ENCODE measurements around the gene DUS1L. TPM values are rescaled to one million over a fixed set of nuclear protein-coding genes. Genes with fewer than 3 reads are reported as not detected.

Gene DUS1L
- polyA plus RNA-seq, 1 of the 3 experiments (the other 2 are of a cell fraction) = 163 TPM

- ChIA-PET CTCF (interaction anchor here (0.8 to 35.7 kb wide), 24 partner anchors 8 to 326 kb away, joined by 3 to 1216 read pairs (median 14); partner anchors contain the start of genes ASPSCR1, CCDC57, CENPX and DCXR), POLR2A (interaction anchor here (0.8 to 3.4 kb wide), 8 partner anchors 9 to 124 kb away, joined by 3 to 11 read pairs (median 5); partner anchors contain the start of genes CENPX, FASN and LRRC45)
- H3K9ac ChIP-seq = peak within 1 kb of the TSS; percentile 31; the same call in 1 of the 2 replicates
- DNase-seq = peak; percentile 93
- no peaks in the 10 kb centered on the region for H3K79me2 ChIP-seq (ENCODE audit: insufficient read depth)
- H2AFZ ChIP-seq (ENCODE audit: low read depth) = peak within 1 kb of the TSS; percentile 72; the same call in 1 of the 2 replicates
- H3K9me3 ChIP-seq = no peaks in the 10 kb centered on the region
- no peaks in the 10 kb centered on the region for H3K27me3 ChIP-seq (ENCODE audit: insufficient read depth)
- H3K27ac ChIP-seq (ENCODE audit: low read depth in 2 of 2, low read length in 1 of 2) = peak within 1 kb of the TSS in 1 of 2 experiments; percentile 85; a peak in 2 of 4 replicates
- WGBS (ENCODE audit: low lambda C conversion rate) = 0% methylated on average over 13 of the region's 96 CpGs
- H3K4me2 ChIP-seq = peak within 1 kb of the TSS; percentile 90
- H3F3A ChIP-seq (replicated peaks; ENCODE audit: insufficient read depth) = peaks cover 29% of the 10 kb centered on the region
- H3K9me2 ChIP-seq = no peaks in the 10 kb centered on the region
- peaks cover 4% of the 10 kb centered on the region; the same call in 1 of the 2 replicates for H4K20me1 ChIP-seq (ENCODE audit: insufficient read depth)
- TF ChIP-seq, protein P1, sequence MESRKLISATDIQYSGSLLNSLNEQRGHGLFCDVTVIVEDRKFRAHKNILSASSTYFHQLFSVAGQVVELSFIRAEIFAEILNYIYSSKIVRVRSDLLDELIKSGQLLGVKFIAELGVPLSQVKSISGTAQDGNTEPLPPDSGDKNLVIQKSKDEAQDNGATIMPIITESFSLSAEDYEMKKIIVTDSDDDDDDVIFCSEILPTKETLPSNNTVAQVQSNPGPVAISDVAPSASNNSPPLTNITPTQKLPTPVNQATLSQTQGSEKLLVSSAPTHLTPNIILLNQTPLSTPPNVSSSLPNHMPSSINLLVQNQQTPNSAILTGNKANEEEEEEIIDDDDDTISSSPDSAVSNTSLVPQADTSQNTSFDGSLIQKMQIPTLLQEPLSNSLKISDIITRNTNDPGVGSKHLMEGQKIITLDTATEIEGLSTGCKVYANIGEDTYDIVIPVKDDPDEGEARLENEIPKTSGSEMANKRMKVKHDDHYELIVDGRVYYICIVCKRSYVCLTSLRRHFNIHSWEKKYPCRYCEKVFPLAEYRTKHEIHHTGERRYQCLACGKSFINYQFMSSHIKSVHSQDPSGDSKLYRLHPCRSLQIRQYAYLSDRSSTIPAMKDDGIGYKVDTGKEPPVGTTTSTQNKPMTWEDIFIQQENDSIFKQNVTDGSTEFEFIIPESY (IDR thresholded peaks at IDR 0.05; ENCODE audit: borderline replicate concordance, low read depth) = no peak
- TF ChIP-seq RCOR1 (IDR thresholded peaks at IDR 0.05; ENCODE audit: low read length) = no peak
- no peak for TF ChIP-seq YY1 (IDR thresholded peaks at IDR 0.05; ENCODE audit: low read depth)
- no peak for TF ChIP-seq SIN3A (IDR thresholded peaks at IDR 0.05; ENCODE audit: borderline replicate concordance, low read depth, low read length)
- no peak for TF ChIP-seq GATA2 (CRISPR knock-in tag; IDR thresholded peaks at IDR 0.05)
- peaks cover 5 to 17% of the 10 kb centered on the region in 2 experiments for H3K36me3 ChIP-seq (replicated peaks in 1 of 2; ENCODE audit: control insufficient read depth in 1 of 2, insufficient read depth in 2 of 2, low read length in 1 of 2)
- H3K4me1 ChIP-seq (ENCODE audit: control insufficient read depth in 1 of 2, insufficient read depth in 2 of 2, low read depth in 1 of 2, low read length in 1 of 2) = peaks cover 2 to 24% of the 10 kb centered on the region in 2 experiments; a peak in 3 of 4 replicates
- peak within 1 kb of the TSS; percentile 57 to 62 for H3K4me3 ChIP-seq (ENCODE audit: low read depth in 2 of 2, low read length in 1 of 2)
These were observed 34.2 kb downstream of the DUS1L start, which contains the start of gene RAC3 for GRCh38 chr17:82031303-82031884. TSS of gene RAC3 (plus strand) at chr17:82031678. CDS start at chr17:82031762, 84 bp downstream.

DNA sequence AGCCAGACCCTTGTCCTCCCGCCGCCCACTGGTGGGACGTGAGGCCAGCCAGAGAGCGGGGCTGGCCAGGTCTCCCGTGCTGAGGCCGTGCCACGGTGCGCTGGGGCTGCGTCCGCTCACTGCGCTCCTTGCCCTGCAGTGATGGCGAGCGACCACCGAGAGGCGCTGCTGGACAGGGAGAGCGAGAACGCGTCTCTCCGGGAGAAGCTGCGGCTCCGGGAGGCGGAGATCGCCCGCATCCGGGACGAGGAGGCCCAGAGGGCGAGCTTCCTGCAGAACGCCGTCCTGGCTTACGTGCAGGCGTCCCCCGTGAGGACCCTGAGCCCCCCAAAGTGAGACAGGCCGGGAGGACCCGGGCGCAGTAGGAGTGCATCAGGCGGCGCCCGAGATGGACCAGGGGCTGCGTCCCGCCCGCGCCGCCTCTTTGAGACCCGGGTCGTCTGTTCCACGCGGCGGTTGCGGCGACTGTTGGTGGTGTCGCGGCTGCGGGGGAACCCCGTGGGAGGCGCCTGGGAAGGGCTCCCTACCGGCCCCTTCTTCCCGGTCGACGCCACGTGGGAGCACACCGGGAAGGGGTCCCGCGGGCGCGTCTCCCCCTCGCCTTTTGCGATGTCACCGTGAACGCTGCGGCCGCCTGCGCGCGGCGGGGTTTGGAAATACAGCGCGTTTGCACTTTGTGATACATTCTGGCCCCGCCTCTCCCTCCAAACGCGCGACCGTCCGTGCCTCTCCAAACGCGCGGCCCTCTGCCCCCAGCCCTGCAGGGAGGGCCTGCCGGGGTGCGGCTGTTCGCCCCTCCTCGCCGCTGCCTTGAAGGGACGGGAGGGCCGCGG is 34.9 kb downstream of the DUS1L start:
- Histone ChIP-seq H3K4me1 (ENCODE audit: control insufficient read depth in 1 of 2, insufficient read depth in 2 of 2, low read depth in 1 of 2, low read length in 1 of 2) (peaks cover 0 to 18% of the 10 kb centered on the region in 2 experiments; a peak in 2 of 4 replicates), H2AFZ (ENCODE audit: low read depth) (peak overlapping the region; percentile 72; the same call in 1 of the 2 replicates), H3K9me3 (no peaks in the 10 kb centered on the region), H3K9me2 (no peaks in the 10 kb centered on the region), H4K20me1 (ENCODE audit: insufficient read depth) (peaks cover 4% of the 10 kb centered on the region; the same call in 1 of the 2 replicates), H3K36me3 (replicated peaks in 1 of 2; ENCODE audit: control insufficient read depth in 1 of 2, insufficient read depth in 2 of 2, low read length in 1 of 2) (peaks cover 5 to 17% of the 10 kb centered on the region in 2 experiments), H3K9ac (no peak overlapping the region), H3F3A (replicated peaks; ENCODE audit: insufficient read depth) (peaks cover 29% of the 10 kb centered on the region), H3K27me3 (ENCODE audit: insufficient read depth) (no peaks in the 10 kb centered on the region), H3K4me3 (ENCODE audit: low read depth in 2 of 2, low read length in 1 of 2) (peak overlapping the region; percentile 50 to 62), H3K27ac (ENCODE audit: low read depth in 2 of 2, low read length in 1 of 2) (peak overlapping the region in 1 of 2 experiments; percentile 85; a peak in 2 of 4 replicates), H3K4me2 (peak overlapping the region; percentile 90), H3K79me2 (ENCODE audit: insufficient read depth) (no peaks in the 10 kb centered on the region)
- WGBS (ENCODE audit: low lambda C conversion rate) = 5% methylated on average over 47 of the region's 94 CpGs
- POLR2A ChIA-PET = interaction anchor here (0.6 to 3.4 kb wide), 15 partner anchors 8 to 170 kb away, joined by 3 to 14 read pairs (median 4); partner anchors contain the start of genes CENPX, FASN, GPS1 and LRRC45
- CTCF ChIA-PET = interaction anchor here (0.6 to 35.7 kb wide), 93 partner anchors 9 to 657 kb away, joined by 3 to 1216 read pairs (median 6); partner anchors contain the start of genes ASPSCR1, CCDC57, CENPX and DCXR
- DNase-seq = peak; percentile 96
- peak; percentile 41; the same call in 1 of the 2 replicates for TF ChIP-seq SIN3A (IDR thresholded peaks at IDR 0.05; ENCODE audit: borderline replicate concordance, low read depth, low read length)
- no peak for TF ChIP-seq TEAD4 (IDR thresholded peaks at IDR 0.05; ENCODE audit: borderline replicate concordance, insufficient read depth)
- TF ChIP-seq ELF1 (IDR thresholded peaks at IDR 0.05) = no peak
- TF ChIP-seq, protein P2, sequence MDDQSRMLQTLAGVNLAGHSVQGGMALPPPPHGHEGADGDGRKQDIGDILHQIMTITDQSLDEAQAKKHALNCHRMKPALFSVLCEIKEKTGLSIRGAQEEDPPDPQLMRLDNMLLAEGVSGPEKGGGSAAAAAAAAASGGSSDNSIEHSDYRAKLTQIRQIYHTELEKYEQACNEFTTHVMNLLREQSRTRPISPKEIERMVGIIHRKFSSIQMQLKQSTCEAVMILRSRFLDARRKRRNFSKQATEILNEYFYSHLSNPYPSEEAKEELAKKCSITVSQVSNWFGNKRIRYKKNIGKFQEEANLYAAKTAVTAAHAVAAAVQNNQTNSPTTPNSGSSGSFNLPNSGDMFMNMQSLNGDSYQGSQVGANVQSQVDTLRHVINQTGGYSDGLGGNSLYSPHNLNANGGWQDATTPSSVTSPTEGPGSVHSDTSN (IDR thresholded peaks at IDR 0.05) = no peak
- no peak for TF ChIP-seq RFX5 (IDR thresholded peaks at IDR 0.05; ENCODE audit: low read length)
- TF ChIP-seq IRF3 (IDR thresholded peaks at IDR 0.05; ENCODE audit: low read depth, low read length) = no peak
- TF ChIP-seq EZH2phosphoT487 (IDR thresholded peaks at IDR 0.05; ENCODE audit: borderline replicate concordance, low read depth) = no peak
- no peak for TF ChIP-seq MAX (IDR thresholded peaks at IDR 0.05; ENCODE audit: low read depth)
- TF ChIP-seq MEF2A (IDR thresholded peaks at IDR 0.05; ENCODE audit: borderline replicate concordance, low read depth) = no peak
- peak; percentile 67 for TF ChIP-seq MXI1 (IDR thresholded peaks at IDR 0.05; ENCODE audit: low read depth, low read length)
- no peak for TF ChIP-seq FOSL2 (IDR thresholded peaks at IDR 0.05; ENCODE audit: borderline replicate concordance, low read depth)
- no peak for TF ChIP-seq NFIC (IDR thresholded peaks at IDR 0.05; ENCODE audit: borderline replicate concordance)
- TF ChIP-seq FOXM1 (IDR thresholded peaks at IDR 0.05; ENCODE audit: low read depth) = no peak
- TF ChIP-seq RCOR1 (IDR thresholded peaks at IDR 0.05; ENCODE audit: low read length) = 0 out of 2 replicates have a peak, but pooled peaks have one; percentile 43
- TF ChIP-seq, protein P3, sequence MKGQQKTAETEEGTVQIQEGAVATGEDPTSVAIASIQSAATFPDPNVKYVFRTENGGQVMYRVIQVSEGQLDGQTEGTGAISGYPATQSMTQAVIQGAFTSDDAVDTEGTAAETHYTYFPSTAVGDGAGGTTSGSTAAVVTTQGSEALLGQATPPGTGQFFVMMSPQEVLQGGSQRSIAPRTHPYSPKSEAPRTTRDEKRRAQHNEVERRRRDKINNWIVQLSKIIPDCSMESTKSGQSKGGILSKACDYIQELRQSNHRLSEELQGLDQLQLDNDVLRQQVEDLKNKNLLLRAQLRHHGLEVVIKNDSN (IDR thresholded peaks at IDR 0.05; ENCODE audit: borderline replicate concordance, low read depth) = no peak
